Measurements from ENCODE around the gene CHRNE. TPM values are rescaled to one million over a fixed set of nuclear protein-coding genes. Genes with fewer than 3 reads are reported as not detected.

Gene CHRNE
- total and polyA plus RNA-seq, 2 of the 13 experiments (the other 11 are each of a cell fraction or from before 2014, with no cell fraction given): 0.53 to 0.59 TPM

DNA sequence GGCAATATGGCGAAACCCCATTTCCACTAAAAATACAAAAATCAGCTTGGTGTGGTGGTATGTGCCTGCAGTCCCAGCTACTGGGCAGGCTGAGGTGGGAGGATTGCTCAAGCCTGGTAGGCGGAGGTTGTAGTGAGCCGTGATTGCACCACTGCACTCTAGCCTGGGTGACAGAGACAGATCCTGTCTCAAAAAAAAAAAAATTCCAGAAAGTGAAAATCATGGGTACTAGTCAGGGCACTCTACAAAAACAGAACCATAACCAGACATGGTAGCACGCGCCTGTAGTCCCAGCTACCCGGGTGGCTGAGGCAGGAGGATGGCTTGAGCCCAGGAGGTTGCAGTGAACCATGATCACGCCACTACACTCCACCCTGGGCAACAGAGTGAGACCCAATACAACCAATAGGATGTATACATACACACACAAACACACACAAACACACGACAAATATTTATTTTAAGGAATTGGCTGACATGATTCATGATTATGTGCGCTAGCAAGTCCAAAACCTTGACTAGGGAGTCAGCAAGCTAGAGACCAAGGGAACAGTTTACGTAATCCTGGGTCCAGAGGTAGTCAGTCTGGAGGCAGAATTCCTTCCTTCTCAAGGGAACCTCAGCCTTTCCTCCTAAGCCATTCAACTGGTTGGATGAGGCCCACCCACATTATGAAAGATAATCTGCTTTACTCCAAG is 17.6 kb upstream of the CHRNE start (continued):
- TF ChIP-seq DNMT3B (CRISPR knock-in tag; conservative IDR thresholded peaks at IDR 0.05) (no peak), ZNF343 (CRISPR knock-in tag; IDR thresholded peaks at IDR 0.05) (no peak), CREM (IDR thresholded peaks at IDR 0.05) (no peak), CREM (CRISPR knock-in tag; IDR thresholded peaks at IDR 0.05) (no peak), ZNF549 (CRISPR knock-in tag; IDR thresholded peaks at IDR 0.05) (no peak), SRSF9 (IDR thresholded peaks at IDR 0.05; ENCODE audit: borderline replicate concordance, insufficient read depth, low read depth, low read length, poor library complexity, severe bottlenecking) (no peak), ATF6 (CRISPR knock-in tag; conservative IDR thresholded peaks at IDR 0.05) (no peak), ZNF766 (CRISPR knock-in tag; IDR thresholded peaks at IDR 0.05; ENCODE audit: borderline replicate concordance) (0 out of 2 replicates have a peak, but pooled peaks have one; percentile 34), FOXK2 (IDR thresholded peaks at IDR 0.05) (0 out of 2 replicates have a peak, but pooled peaks have one; percentile 27), SMARCE1 (IDR thresholded peaks at IDR 0.05; ENCODE audit: borderline replicate concordance) (no peak), ZKSCAN1 (IDR thresholded peaks at IDR 0.05; ENCODE audit: low read length) (no peak), ZNF709 (CRISPR knock-in tag; IDR thresholded peaks at IDR 0.05) (no peak), ZNF264 (CRISPR knock-in tag; IDR thresholded peaks at IDR 0.05) (no peak), DRAP1 (CRISPR knock-in tag; IDR thresholded peaks at IDR 0.05) (no peak)
- TF ChIP-seq, protein P1, sequence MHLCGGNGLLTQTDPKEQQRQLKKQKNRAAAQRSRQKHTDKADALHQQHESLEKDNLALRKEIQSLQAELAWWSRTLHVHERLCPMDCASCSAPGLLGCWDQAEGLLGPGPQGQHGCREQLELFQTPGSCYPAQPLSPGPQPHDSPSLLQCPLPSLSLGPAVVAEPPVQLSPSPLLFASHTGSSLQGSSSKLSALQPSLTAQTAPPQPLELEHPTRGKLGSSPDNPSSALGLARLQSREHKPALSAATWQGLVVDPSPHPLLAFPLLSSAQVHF (CRISPR knock-in tag; IDR thresholded peaks at IDR 0.05): no peak
- TF ChIP-seq, protein P2, sequence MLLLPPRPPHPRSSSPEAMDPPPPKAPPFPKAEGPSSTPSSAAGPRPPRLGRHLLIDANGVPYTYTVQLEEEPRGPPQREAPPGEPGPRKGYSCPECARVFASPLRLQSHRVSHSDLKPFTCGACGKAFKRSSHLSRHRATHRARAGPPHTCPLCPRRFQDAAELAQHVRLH (CRISPR knock-in tag; IDR thresholded peaks at IDR 0.05; ENCODE audit: borderline replicate concordance, low read depth): 0 out of 2 replicates have a peak, but pooled peaks have one; percentile 41
- TF ChIP-seq, protein P3, sequence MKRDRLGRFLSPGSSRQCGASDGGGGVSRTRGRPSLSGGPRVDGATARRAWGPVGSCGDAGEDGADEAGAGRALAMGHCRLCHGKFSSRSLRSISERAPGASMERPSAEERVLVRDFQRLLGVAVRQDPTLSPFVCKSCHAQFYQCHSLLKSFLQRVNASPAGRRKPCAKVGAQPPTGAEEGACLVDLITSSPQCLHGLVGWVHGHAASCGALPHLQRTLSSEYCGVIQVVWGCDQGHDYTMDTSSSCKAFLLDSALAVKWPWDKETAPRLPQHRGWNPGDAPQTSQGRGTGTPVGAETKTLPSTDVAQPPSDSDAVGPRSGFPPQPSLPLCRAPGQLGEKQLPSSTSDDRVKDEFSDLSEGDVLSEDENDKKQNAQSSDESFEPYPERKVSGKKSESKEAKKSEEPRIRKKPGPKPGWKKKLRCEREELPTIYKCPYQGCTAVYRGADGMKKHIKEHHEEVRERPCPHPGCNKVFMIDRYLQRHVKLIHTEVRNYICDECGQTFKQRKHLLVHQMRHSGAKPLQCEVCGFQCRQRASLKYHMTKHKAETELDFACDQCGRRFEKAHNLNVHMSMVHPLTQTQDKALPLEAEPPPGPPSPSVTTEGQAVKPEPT (CRISPR knock-in tag; IDR thresholded peaks at IDR 0.05; ENCODE audit: low read depth): no peak
- TF ChIP-seq, protein P4, sequence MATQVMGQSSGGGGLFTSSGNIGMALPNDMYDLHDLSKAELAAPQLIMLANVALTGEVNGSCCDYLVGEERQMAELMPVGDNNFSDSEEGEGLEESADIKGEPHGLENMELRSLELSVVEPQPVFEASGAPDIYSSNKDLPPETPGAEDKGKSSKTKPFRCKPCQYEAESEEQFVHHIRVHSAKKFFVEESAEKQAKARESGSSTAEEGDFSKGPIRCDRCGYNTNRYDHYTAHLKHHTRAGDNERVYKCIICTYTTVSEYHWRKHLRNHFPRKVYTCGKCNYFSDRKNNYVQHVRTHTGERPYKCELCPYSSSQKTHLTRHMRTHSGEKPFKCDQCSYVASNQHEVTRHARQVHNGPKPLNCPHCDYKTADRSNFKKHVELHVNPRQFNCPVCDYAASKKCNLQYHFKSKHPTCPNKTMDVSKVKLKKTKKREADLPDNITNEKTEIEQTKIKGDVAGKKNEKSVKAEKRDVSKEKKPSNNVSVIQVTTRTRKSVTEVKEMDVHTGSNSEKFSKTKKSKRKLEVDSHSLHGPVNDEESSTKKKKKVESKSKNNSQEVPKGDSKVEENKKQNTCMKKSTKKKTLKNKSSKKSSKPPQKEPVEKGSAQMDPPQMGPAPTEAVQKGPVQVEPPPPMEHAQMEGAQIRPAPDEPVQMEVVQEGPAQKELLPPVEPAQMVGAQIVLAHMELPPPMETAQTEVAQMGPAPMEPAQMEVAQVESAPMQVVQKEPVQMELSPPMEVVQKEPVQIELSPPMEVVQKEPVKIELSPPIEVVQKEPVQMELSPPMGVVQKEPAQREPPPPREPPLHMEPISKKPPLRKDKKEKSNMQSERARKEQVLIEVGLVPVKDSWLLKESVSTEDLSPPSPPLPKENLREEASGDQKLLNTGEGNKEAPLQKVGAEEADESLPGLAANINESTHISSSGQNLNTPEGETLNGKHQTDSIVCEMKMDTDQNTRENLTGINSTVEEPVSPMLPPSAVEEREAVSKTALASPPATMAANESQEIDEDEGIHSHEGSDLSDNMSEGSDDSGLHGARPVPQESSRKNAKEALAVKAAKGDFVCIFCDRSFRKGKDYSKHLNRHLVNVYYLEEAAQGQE (IDR thresholded peaks at IDR 0.05; ENCODE audit: borderline replicate concordance in 1 of 2, low read depth in 1 of 2, low read length in 2 of 2): no peak
